Activated B cell treated with CpG ODN at 0.5 μM for 24 hours (primary cell): ENCODE results near the gene NELL2. TPM values are rescaled to one million over a fixed set of nuclear protein-coding genes. Genes with fewer than 3 reads are reported as not detected.

Experiments
- ATAC-seq: fragments of 200-7000 bp; cut with Tn5 transposase; one replicate; pipeline ENCODE4 v1.10.0; 2021; ENCODE audit warnings: low read depth, mild to moderate bottlenecking, moderate library complexity
- CTCF ChIA-PET: fragments of 350-600 bp; sonication (Branson Sonifier 250); formaldehyde crosslinking; loops from one replicate; lab custom pipeline; 2021; ENCODE audit warnings: antibody characterized with exemption; lab: Charles Lee
- POLR2A ChIA-PET: fragments of 350-600 bp; sonication (Branson Sonifier 250); formaldehyde crosslinking; loops from one replicate; lab custom pipeline; 2021; ENCODE audit warnings: antibody characterized with exemption; lab: Charles Lee
- DNase-seq: peaks from one replicate; pipeline ENCODE4 v3.0.0; 2022
- H3K27ac Mint-ChIP-seq: one replicate; pipeline ENCODE4 v1.8.0; 2020; ENCODE audit warnings: mixed read lengths
- H3K27me3 Mint-ChIP-seq: one replicate; pipeline ENCODE4 v1.8.0; 2021; ENCODE audit warnings: mixed read lengths
- H3K36me3 Mint-ChIP-seq: one replicate; pipeline ENCODE4 v1.8.0; 2021; ENCODE audit warnings: low read depth, mixed read lengths
- H3K4me1 Mint-ChIP-seq: one replicate; pipeline ENCODE4 v1.8.0; 2021; ENCODE audit warnings: mixed read lengths
- H3K4me3 Mint-ChIP-seq: one replicate; pipeline ENCODE4 v1.8.0; 2020; ENCODE audit warnings: mild to moderate bottlenecking, mixed read lengths
- H3K9me3 Mint-ChIP-seq: one replicate; pipeline ENCODE4 v1.8.0; 2020; ENCODE audit warnings: mixed read lengths
- intact Hi-C: fragments of 100-400 bp; cut with micrococcal nuclease; formaldehyde crosslinking; loops from one replicate; pipeline ENCODE4 v1.15.1; 2024
- total RNA-seq: library from RNA; stranded (reverse); gene quantifications from 2 replicates; pipeline ENCODE4 v1.2.3, GENCODE V29; 2022
- TF ChIP-seq, protein P1 (sequence below): fragments of 200-600 bp; IDR thresholded peaks from one replicate; pipeline ENCODE4 v1.8.0; 2022; ENCODE audit warnings: antibody characterized with exemption, mild to moderate bottlenecking

NELL2 gene
- total RNA-seq, 1 donor from 2014 or later: not detected

DNA sequence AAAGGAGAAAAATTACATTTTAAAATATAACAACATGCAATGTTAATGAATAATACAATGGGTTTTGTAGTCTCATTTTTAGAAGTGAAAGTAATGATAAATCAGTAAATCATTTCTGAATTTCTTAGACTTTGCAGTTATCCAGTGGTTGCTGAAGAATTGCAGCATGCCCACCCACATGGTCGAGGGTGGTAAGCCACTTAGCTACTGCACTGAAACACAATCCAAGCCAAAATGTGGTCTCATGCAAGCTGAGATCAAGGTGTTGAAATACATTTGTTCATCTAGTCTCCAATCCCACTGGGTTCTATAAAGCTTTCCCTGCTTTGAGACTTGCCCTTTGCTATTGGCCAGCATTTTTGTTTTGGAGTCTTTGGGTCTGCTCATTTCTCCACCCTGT lies 247.9 kb downstream of the NELL2 start:
- H3K4me1 Mint-ChIP-seq: no peaks in the 10 kb centered on the region
- no peak overlapping the region for H3K27ac Mint-ChIP-seq
- ChIA-PET CTCF (no interaction called here), POLR2A (no interaction called here)
- ATAC-seq (no peak), DNase-seq (no peak)
- intact Hi-C loops: no loop called here
- H3K9me3 Mint-ChIP-seq: no peaks in the 10 kb centered on the region
- H3K27me3 Mint-ChIP-seq: peaks cover 2% of the 10 kb centered on the region
- H3K36me3 Mint-ChIP-seq: no peaks in the 10 kb centered on the region
- TF ChIP-seq, protein P1, sequence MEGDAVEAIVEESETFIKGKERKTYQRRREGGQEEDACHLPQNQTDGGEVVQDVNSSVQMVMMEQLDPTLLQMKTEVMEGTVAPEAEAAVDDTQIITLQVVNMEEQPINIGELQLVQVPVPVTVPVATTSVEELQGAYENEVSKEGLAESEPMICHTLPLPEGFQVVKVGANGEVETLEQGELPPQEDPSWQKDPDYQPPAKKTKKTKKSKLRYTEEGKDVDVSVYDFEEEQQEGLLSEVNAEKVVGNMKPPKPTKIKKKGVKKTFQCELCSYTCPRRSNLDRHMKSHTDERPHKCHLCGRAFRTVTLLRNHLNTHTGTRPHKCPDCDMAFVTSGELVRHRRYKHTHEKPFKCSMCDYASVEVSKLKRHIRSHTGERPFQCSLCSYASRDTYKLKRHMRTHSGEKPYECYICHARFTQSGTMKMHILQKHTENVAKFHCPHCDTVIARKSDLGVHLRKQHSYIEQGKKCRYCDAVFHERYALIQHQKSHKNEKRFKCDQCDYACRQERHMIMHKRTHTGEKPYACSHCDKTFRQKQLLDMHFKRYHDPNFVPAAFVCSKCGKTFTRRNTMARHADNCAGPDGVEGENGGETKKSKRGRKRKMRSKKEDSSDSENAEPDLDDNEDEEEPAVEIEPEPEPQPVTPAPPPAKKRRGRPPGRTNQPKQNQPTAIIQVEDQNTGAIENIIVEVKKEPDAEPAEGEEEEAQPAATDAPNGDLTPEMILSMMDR: no peak
- H3K4me3 Mint-ChIP-seq: no peak overlapping the region

DNA sequence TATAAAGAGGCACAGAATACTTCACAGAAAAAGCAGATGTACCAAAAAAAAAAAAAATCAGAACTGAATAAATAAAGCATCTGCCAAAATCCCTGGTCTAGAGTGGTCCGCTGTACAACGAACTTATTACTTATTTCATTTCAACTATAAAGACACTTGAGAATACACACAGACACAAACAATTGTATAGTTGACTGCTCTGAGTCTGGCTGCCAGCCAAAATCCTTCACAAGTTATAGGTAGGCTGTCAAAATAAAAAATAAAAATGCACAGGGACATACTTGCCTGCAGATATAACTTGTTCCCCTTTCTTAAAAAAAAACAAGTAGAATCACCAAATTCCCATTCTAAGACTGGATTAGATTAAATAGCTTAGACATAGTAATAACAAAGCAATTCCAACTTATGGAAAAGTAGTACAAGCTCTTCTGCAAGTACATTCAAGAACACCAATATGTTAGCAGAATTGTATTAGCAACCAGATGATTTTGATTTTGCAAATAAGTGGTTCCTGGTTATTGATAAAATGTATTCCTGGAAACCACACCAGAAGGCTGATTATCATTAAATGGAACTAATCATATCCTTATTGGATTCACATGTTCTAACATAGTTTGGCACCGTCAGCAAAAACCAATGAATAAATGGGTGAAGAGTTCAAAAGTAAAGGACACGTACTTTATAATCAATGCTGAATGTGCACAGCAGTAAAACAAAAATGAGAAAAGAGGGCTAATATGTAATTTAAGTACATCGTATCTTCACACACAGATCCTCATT lies 248.5 kb downstream of the NELL2 start:
- TF ChIP-seq, protein P1: no peak
- ATAC-seq (no peak), DNase-seq (no peak)
- peaks cover 2% of the 10 kb centered on the region for H3K27me3 Mint-ChIP-seq
- H3K27ac Mint-ChIP-seq: no peak overlapping the region
- CTCF ChIA-PET: no interaction called here
- H3K4me1 Mint-ChIP-seq: no peaks in the 10 kb centered on the region
- no peak overlapping the region for H3K4me3 Mint-ChIP-seq
- no peaks in the 10 kb centered on the region for H3K36me3 Mint-ChIP-seq
- H3K9me3 Mint-ChIP-seq: no peaks in the 10 kb centered on the region
- POLR2A ChIA-PET: no interaction called here
- intact Hi-C loops: no loop called here

DNA sequence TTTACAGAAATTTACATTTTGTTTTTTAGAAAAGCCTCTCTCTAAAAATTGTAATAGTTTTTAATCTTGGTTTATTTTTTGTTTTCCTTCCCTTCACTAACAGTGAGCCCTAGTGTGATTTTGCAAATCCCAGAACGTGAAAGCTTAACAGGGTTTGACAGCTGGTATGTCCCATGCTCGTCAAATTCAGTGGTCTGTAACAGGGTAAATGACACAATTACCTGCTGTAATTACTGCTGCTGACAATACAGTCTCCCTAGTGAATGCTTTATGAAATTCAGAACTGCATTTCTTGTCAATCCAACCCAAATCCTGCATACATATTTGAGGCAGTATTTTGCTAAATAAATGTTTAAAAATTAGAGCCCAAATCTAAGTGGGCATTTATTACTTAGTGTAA lies 249.2 kb downstream of the NELL2 start:
- POLR2A ChIA-PET: no interaction called here
- TF ChIP-seq, protein P1: no peak
- H3K4me3 Mint-ChIP-seq: no peak overlapping the region
- H3K36me3 Mint-ChIP-seq: no peaks in the 10 kb centered on the region
- H3K9me3 Mint-ChIP-seq: no peaks in the 10 kb centered on the region
- no peak overlapping the region for H3K27ac Mint-ChIP-seq
- H3K27me3 Mint-ChIP-seq: peaks cover 2% of the 10 kb centered on the region
- no peak for ATAC-seq
- no peak for DNase-seq
- H3K4me1 Mint-ChIP-seq: no peaks in the 10 kb centered on the region
- intact Hi-C loops: no loop called here
- CTCF ChIA-PET: no interaction called here

DNA sequence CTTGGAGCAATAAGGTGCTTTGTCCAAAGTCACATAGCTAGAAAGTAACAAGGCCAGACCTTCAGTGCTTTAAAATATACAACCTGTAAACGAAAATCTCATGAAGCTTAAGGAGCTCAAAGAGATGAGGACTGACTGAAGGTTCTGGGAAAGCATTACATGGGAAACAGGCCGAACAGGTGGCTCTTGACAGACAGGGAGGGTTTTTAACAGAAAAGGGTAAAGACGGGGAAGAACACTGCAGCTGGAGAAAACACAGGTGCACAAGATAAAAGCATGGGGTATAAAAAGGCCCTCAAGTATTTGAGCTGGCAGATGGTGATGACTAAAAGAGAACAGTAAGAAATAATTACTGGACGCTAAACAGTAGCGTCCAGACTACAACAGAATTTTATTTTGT lies 257.2 kb downstream of the NELL2 start:
- Mint-ChIP-seq H3K9me3 (no peaks in the 10 kb centered on the region), H3K27me3 (no peaks in the 10 kb centered on the region), H3K27ac (no peak overlapping the region), H3K4me3 (no peak overlapping the region), H3K36me3 (no peaks in the 10 kb centered on the region), H3K4me1 (no peaks in the 10 kb centered on the region)
- ChIA-PET CTCF (no interaction called here), POLR2A (no interaction called here)
- TF ChIP-seq, protein P1: no peak
- DNase-seq (no peak), ATAC-seq (no peak)
- intact Hi-C loops: no loop called here

DNA sequence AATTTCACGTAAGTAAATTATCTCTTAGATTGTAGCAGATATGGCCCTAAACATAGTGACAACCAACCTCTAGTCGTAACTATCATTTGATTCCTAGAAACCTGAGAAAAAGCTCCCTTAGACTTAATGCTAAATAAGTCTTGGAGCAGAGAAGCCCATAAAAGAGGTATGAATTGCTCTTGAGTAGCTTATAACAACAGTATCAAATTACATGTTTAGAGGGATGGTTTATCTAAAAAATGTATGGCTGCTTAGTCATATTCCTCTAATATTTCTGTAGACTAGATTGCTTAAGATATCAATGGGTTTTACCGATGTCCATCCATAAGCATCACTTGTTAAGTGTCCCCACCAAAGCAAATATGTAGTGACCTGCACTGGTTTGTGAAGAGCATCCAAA lies 259.7 kb downstream of the NELL2 start:
- intact Hi-C loops: no loop called here
- Mint-ChIP-seq H3K27me3 (no peaks in the 10 kb centered on the region), H3K9me3 (no peaks in the 10 kb centered on the region), H3K27ac (no peak overlapping the region), H3K4me1 (no peaks in the 10 kb centered on the region), H3K36me3 (no peaks in the 10 kb centered on the region), H3K4me3 (no peak overlapping the region)
- TF ChIP-seq, protein P1: no peak
- DNase-seq (no peak), ATAC-seq (no peak)
- ChIA-PET POLR2A (no interaction called here), CTCF (no interaction called here)
